Mucosa of rectum (tissue), 2 donors: ENCODE measurements around the gene NTMT1.
A peak's percentile ranks its signal among the peaks of the same experiment; 100 is the strongest.

Experiments used
- H3K27ac ChIP-seq, 2 donors: one replicate each; pipeline ENCODE4 v1.7.0; 2013; ENCODE audit warnings: inconsistent platforms in 2 of 2, low read depth in 2 of 2, low read length in 2 of 2
- H3K27me3 ChIP-seq, 2 donors: one replicate each; pipeline ENCODE4 v1.7.0; 2013; ENCODE audit warnings: low read length in 2 of 2; ENCODE audit not compliant: control insufficient read depth in 2 of 2, insufficient read depth in 2 of 2
- H3K36me3 ChIP-seq, 2 donors: one replicate each; pipeline ENCODE4 v1.7.0; 2013; ENCODE audit warnings: low read length in 2 of 2; ENCODE audit not compliant: control insufficient read depth in 2 of 2, insufficient read depth in 2 of 2
- H3K4me1 ChIP-seq, 2 donors: one replicate each; pipeline ENCODE4 v1.7.0; 2013; ENCODE audit warnings: low read length in 2 of 2, mild to moderate bottlenecking in 1 of 2; ENCODE audit not compliant: control insufficient read depth in 2 of 2, insufficient read depth in 2 of 2
- H3K4me3 ChIP-seq, 2 donors: one replicate each; pipeline ENCODE4 v1.7.0; 2013; ENCODE audit warnings: low read length in 2 of 2
- H3K9ac ChIP-seq, 2 donors: one replicate each; pipeline ENCODE4 v1.7.0; 2013; ENCODE audit warnings: low read length in 2 of 2, low read depth in 1 of 2, mild to moderate bottlenecking in 1 of 2
- H3K9me3 ChIP-seq, 2 donors: one replicate each; pipeline ENCODE4 v1.7.0; 2013; ENCODE audit warnings: low read length in 2 of 2; ENCODE audit not compliant: control insufficient read depth in 2 of 2
- donor health status: healthy.
- donor health status: Normal muscosa, but diverticular disease.

The NTMT1 gene

GRCh38 chr9:129608561-129609481, 17.1 kb upstream of the NTMT1 start:
- Histone ChIP-seq H3K4me3 (peak overlapping the region; percentile 45 to 67), H3K27me3 (no peaks in the 10 kb centered on the region), H3K9ac (peak overlapping the region; percentile 57 to 65), H3K9me3 (no peaks in the 10 kb centered on the region), H3K36me3 (no peaks in the 10 kb centered on the region), H3K27ac (peak overlapping the region; percentile 75 to 77), H3K4me1 (peaks cover 28 to 34% of the 10 kb centered on the region in 2 donors)

GRCh38 chr9:129609486-129610212, 16.3 kb upstream of the NTMT1 start:
- peak overlapping the region; percentile 77 to 84 for H3K27ac ChIP-seq
- H3K36me3 ChIP-seq, result no peaks in the 10 kb centered on the region
- peak overlapping the region; percentile 62 to 67 for H3K4me3 ChIP-seq
- peak overlapping the region; percentile 49 to 73 for H3K9ac ChIP-seq
- H3K27me3 ChIP-seq, result no peaks in the 10 kb centered on the region
- peaks cover 28 to 34% of the 10 kb centered on the region in 2 donors for H3K4me1 ChIP-seq
- H3K9me3 ChIP-seq, result no peaks in the 10 kb centered on the region

- H3K36me3 ChIP-seq, result no peaks in the 10 kb centered on the region
- peak overlapping the region; percentile 78 to 82 for H3K4me3 ChIP-seq
- no peaks in the 10 kb centered on the region for H3K9me3 ChIP-seq
- peak overlapping the region; percentile 78 to 79 for H3K9ac ChIP-seq
- peaks cover 28 to 34% of the 10 kb centered on the region in 2 donors for H3K4me1 ChIP-seq
- H3K27ac ChIP-seq, result peak overlapping the region; percentile 84 to 86
- no peaks in the 10 kb centered on the region for H3K27me3 ChIP-seq
Measured at GRCh38 chr9:129610213-129610472, 15.8 kb upstream of the NTMT1 start.

- peak overlapping the region; percentile 84 to 86 for H3K27ac ChIP-seq
- H3K4me1 ChIP-seq, result peaks cover 28 to 34% of the 10 kb centered on the region in 2 donors
- H3K9ac ChIP-seq, result peak overlapping the region; percentile 78 to 79
- H3K27me3 ChIP-seq, result no peaks in the 10 kb centered on the region
- H3K4me3 ChIP-seq, result peak overlapping the region; percentile 78 to 82
- H3K36me3 ChIP-seq, result no peaks in the 10 kb centered on the region
- no peaks in the 10 kb centered on the region for H3K9me3 ChIP-seq
Measured at GRCh38 chr9:129610473-129611306, 15.3 kb upstream of the NTMT1 start.

- H3K4me1 ChIP-seq, result peaks cover 28 to 34% of the 10 kb centered on the region in 2 donors
- H3K36me3 ChIP-seq, result no peaks in the 10 kb centered on the region
- no peak overlapping the region for H3K27ac ChIP-seq
- H3K9me3 ChIP-seq, result no peaks in the 10 kb centered on the region
- no peaks in the 10 kb centered on the region for H3K27me3 ChIP-seq
- peak overlapping the region; percentile 47 to 78 for H3K9ac ChIP-seq
- H3K4me3 ChIP-seq, result peak overlapping the region in 1 of 2 donors; percentile 82
Measured at GRCh38 chr9:129611307-129611800, 14.6 kb upstream of the NTMT1 start.

- Histone ChIP-seq H3K4me3 (no peak overlapping the region), H3K4me1 (peaks cover 26 to 30% of the 10 kb centered on the region in 2 donors), H3K27ac (no peak overlapping the region), H3K27me3 (no peaks in the 10 kb centered on the region), H3K9me3 (no peaks in the 10 kb centered on the region), H3K9ac (no peak overlapping the region), H3K36me3 (no peaks in the 10 kb centered on the region)
Measured at GRCh38 chr9:129612123-129612522, 13.8 kb upstream of the NTMT1 start.

GRCh38 chr9:129612815-129613519, 13.0 kb upstream of the NTMT1 start:
- H3K27me3 ChIP-seq, result no peaks in the 10 kb centered on the region
- H3K4me1 ChIP-seq, result peaks cover 17 to 23% of the 10 kb centered on the region in 2 donors
- no peaks in the 10 kb centered on the region for H3K36me3 ChIP-seq
- no peak overlapping the region for H3K9ac ChIP-seq
- H3K4me3 ChIP-seq, result no peak overlapping the region
- no peak overlapping the region for H3K27ac ChIP-seq
- H3K9me3 ChIP-seq, result no peaks in the 10 kb centered on the region

- Histone ChIP-seq H3K9ac (no peak overlapping the region), H3K36me3 (no peaks in the 10 kb centered on the region), H3K4me3 (no peak overlapping the region), H3K4me1 (peaks cover 12 to 17% of the 10 kb centered on the region in 2 donors), H3K9me3 (no peaks in the 10 kb centered on the region), H3K27ac (no peak overlapping the region), H3K27me3 (no peaks in the 10 kb centered on the region)
Measured at GRCh38 chr9:129613520-129614175, 12.3 kb upstream of the NTMT1 start.

- Histone ChIP-seq H3K4me1 (peaks cover 6 to 8% of the 10 kb centered on the region in 2 donors), H3K27me3 (peaks cover 0 to 4% of the 10 kb centered on the region in 2 donors), H3K4me3 (no peak overlapping the region), H3K9me3 (no peaks in the 10 kb centered on the region), H3K9ac (no peak overlapping the region), H3K36me3 (no peaks in the 10 kb centered on the region), H3K27ac (no peak overlapping the region)
Measured at GRCh38 chr9:129614932-129615331, 11.0 kb upstream of the NTMT1 start.
